Raji (cell line): ENCODE results near the gene SETX.

Experiments used
- POLR2A ChIP-seq: IDR thresholded peaks from 2 replicates; pipeline ENCODE4 v1.6.1; 2011; ENCODE audit warnings: low read depth, low read length, control low read depth; ENCODE audit not compliant: insufficient read depth

The SETX gene

DNA sequence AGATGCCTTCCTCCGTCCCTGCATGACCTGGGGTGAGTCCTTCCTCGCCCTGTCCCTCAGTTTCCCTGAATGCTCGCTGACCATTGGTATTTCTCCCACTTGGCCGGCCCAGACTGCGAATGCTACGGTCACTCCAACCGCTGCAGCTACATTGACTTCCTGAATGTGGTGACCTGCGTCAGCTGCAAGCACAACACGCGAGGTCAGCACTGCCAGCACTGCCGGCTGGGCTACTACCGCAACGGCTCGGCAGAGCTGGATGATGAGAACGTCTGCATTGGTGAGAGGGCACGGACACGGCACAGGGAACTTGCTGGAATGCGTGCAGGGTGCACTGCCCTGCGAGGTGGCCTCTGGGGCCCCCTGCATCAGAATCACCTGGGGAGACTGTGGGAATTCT lies 115.8 kb downstream of the SETX start:
- TF ChIP-seq POLR2A = no peak

DNA sequence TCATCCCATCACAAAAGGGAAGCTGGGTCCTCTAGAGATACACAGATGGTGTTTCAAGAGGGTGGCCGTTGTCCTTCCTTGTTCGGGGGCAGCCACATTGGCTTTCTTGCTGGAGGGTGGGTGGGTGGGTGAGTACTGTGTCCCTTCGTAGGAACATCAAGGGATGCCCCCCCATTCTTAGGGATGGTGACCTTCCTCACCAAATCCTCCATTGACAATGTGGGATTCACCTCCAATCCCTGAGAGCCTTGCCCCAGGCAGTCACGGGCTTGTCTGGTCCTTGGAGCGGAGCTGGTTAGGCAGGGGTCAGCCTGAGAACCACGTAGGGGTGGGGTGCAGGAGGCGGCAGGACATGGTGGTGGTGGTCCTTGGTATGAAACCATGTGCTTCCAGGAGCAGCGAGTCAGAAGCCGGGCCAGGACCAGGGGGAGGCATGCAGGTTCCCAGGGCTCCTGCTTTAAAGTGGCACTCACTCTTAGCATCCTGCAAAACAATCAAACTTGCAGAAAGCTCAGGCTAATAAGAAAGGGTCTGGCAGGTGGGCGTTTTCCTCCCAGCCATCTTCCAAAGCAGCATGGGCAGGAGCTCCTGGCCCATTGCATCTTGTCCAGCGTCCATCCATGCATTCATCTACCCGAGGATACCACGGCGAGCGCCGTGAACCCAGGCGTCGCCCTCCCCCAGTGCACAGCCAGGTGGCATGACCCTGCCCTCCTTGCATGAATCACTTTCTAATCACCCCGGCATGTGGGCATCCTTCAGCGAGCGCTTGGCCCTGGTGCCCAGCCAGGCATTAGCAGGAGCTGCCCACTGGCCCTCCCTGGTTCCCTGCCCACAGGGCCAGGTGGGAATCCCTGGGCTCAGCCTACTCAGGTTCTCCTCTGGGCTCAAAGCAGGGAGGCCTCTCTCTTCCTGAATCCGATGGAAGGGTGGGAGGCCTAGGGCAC lies 116.5 kb downstream of the SETX start:
- no peak for TF ChIP-seq POLR2A

DNA sequence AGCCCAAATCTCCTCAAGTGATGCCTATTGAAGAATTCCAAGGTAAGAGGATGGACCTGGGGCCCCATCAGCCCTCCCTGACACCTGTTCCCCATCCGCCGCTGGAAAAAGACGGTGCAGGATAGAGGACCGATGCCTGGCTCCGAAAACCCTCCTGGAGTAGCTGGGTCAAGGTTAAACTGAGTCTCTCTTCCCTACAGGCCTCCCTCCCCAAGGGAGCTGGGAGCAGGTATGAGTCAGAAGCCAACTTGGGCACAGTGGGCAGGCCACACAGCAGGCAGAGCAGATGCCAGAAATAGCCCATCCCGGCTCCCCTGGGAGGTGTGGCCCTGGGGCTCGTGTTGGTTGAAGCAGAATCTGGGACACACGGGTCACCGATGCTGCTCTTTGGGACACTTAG lies 117.3 kb downstream of the SETX start:
- TF ChIP-seq POLR2A = no peak

DNA sequence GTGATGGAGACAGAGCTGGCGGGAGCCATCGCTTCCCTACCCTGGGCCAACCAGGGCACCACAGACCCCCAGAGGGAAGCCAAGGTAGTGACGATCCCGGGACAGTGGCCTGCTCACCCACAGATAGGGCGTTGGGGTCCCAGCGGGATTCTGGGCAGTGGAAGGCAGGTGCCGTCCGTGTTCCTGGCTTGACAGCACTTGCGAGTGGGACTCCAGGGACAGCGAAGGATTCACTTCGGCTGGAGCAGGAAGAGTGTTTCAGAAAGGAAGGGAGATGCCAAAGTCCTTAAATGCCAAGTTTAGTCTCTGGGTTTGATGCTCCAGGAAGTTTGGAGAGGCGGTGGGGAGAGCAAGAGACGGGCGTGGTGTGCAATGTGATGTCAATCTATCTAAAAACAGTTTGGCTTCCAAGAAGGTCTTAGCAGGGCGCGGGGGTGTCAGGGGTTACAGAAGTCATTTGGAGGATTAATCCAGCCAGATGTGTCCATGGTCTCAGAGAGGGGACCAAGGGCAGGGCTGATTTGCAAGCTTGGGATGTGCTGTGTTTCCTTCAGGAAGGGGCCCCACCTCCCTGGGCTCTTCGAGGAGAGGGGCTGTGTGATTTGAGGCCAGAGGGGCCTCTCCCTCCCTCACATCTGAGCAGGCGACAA lies 118.0 kb downstream of the SETX start:
- no peak for TF ChIP-seq POLR2A

DNA sequence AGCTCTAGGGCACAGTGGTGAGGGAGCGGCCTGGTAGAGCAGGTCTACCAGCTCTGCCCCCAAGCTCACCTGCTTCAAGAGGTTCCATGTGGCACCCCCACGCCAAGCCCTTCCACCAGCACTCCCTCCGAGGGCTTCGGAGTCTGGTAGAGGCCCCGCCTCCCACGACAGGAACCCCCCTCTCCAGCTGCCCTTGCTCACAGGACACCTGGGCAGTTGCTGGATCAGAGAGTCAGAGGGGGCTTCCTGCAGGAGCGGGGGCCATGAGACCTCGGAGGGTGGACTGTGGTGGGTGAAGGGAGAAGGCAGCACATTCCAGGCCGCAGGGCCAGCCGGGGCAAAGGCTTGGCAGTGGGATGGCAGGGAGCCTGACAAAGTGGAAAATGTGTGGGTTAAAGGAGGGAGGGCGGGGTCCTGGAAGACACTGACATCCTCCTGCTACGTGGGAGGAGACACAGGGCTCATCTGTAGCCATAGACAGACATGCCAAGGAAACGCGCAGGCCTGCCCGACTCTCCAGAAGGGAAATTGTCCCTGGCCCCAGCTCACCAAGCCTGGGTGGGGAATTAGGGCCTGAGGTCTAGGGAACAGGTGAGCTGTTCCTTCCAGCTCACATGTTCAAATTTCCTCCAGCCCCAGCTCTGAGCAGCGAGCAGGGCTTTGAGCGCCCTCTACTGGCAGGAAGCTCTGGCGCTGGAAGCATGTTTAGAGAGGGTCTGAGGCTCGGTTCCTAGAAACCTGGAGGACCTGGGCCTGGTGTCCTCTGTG lies 118.7 kb downstream of the SETX start:
- no peak for TF ChIP-seq POLR2A

DNA sequence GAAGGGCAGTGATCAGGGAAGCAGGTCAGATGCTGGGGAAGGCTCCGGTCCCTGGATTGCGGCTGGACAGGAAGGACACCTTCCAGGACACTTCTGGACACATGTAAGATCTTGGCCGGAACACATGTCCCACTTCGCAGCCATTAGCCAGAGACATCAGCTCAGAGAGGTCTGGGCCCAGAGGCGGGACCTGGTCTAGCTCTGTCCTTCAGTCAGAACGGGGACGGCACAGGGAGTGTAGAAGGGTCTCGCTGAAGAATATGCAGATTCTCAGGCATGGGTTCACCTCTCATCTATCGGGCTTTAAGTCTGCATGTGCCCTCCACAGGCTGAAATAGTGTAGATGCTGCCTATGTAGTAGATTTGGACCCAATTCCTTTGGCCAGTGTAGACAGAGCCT lies 119.7 kb downstream of the SETX start:
- TF ChIP-seq POLR2A = no peak

DNA sequence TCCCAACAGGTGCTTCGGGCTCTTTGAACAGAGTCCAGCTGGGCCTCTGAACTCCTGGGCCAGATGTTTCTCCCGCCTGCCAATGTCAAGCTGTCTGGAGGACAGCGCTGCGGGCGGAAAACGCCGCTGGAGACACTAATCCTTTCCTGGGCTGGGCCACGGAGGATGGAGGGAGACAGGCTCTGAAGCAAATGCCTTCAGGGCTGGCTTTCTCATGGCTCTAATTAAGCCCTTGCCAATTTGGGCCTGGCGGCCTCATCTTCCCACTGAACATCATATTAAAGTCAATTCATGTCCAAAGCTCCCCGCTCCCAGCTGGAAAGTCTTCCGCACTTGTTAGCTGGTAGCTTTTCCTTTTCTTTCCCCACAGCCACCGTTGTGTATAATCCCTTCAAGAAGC lies 120.3 kb downstream of the SETX start:
- no peak for TF ChIP-seq POLR2A

DNA sequence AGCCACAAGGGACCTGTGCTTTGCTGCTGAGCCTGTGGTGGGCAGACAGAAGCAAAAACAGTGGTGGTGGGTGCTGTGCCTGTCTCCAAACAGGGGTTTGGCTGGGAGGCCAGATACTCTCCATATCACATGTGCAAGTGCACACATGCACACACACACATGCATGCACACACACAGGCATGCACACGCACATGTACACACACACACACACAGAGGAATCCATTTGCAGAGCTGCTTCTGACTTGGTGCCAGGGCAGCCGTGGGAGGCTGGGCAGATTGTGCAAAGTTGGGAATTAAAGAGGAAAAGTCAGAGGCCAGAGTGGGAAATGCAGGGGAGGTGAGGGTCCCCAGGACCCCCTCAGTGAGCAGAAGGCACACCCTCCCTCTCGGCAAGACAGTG lies 121.6 kb downstream of the SETX start:
- no peak for TF ChIP-seq POLR2A

DNA sequence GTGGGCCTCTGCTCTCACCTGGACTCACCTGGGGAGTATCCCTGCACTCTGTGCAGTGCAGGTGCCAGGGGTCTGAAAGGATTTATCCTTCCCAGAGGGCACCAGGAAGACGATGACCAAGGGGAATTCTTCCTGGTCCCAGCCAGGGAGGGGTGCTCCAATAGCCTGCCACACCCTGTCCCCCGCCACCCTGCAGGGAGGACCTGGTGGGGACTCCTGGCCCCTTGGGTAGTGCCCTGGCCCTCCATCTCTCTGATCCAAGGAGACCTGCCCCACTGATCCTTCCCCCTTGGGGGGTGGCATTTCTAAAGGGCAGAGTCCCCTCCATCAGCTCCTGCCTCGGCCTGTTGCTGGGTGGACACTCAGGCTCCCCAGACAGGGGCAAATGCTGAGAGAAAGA lies 122.3 kb downstream of the SETX start:
- no peak for TF ChIP-seq POLR2A

DNA sequence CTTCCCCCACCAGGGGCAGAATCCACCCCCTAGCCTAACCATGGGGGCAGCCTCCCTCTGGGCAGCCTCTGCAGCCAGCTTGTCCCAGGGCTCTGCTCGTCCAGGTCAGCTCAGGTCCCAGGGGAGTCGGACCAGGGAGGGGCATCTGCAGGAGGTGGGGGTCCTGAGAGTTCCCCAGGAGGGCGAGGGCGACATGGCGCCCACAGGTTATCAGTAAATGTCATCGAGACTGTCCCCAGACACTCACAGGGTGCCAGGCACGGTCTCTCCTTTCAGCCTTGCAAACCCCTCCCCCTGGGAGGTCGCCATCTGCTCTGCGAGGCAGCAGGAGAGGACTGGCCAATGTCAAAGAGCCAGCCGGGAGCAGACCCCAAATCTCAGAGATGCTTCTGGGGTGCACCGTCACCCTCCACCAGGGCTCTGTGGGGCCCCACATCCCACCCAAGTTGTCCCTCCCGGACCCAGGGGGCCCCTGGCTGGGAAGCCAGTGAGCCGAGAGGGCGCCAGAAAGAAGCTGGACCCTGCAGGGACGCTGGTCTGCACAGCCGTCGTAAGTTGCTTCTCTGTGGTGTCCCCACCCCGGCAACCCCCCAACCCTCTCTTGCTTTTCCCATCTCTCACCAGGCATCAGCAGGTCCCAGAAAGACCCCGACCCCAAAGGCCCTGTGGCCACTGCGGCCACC lies 123.6 kb downstream of the SETX start:
- TF ChIP-seq POLR2A = no peak

DNA sequence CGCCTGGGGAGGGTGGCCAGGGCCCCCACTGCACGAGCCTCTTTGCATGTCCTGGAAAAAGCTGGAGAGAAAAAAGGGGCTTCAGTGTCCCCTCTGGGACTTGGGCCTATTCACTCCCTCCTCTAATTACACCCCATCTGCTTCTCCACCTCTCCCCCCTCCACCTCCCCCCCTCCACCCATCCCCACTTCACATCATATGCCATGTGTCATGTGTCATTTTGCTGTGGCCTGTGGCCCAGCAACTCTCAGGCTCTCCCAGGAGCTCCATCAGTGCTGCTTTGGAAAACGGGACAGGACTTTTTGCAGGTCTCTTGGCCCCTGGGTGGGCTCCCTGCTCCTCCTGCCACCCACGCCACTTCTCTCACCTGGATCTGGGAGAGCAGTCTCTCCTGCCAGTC lies 124.2 kb downstream of the SETX start:
- TF ChIP-seq POLR2A = no peak

DNA sequence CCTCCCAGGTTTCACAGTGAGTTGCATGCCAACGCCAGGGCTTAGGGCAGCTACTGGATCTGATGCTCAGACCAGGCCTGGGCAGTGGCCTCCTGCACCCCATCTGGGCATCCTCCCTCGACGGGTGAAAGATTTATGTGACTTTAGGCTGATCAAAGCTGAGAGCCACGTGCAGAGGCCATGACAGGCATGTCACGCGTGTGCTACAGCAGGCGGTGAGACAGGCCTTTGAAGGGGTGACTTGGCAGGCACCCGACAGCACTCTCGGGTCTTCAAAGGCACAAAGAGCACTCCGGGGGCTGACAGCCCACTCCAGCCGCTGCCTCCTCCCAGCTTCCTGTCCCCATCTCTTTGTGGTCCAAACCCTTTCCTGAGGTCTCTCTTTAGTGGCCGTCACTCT lies 126.7 kb downstream of the SETX start:
- TF ChIP-seq POLR2A = no peak

DNA sequence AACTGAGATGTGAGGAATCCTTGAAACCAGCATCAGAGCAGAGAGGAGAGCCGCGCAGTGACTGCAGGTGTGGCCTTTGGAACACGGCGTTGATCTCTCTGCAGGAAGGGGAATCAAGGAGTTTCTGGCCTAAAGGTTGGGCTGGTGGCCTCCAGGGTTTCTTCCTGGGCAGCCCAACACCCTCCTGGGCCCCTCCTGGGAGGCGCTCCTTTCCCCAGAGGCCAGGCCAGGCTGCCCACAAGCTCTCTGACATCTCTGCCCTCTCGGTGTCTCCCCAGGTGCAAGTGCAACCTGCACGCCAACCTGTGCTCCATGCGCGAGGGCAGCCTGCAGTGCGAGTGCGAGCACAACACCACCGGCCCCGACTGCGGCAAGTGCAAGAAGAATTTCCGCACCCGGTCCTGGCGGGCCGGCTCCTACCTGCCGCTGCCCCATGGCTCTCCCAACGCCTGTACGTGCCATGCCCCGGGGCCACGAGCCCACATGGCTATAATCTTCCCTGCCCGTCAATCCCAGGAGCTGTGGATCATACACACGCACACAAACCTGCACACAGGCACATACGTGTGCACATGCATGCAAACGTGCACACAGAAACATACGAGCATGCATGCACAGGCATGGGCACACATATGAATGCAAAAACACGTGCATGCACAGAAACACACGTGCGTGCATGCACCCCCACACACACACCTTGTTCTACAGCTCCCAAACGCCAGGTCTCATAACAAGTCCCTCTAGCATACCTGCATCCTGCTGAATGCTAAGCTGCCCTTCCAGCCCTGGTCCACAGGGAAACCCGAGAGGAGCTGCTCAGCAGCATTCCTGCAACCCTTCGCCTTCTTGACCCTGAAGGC lies 128.0 kb downstream of the SETX start:
- TF ChIP-seq POLR2A = no peak

DNA sequence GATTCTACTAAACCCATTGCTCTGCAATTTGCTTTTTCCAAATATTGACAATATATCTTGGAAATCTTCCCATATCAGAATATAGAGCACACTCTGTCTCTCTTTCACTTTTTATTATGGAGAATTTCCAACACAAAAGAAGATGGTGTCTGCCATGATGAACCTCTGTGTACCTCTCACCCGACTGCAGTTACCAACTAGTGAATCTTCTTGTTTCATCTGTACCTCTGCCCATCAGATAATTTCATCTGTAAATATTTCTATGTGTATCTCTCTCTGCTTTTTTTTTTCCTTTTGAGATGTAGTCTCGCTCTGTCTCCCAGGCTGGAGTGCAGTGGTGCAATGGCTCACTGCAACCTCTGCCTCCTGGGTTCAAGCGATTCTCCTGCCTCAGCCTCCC lies 130.1 kb downstream of the SETX start:
- TF ChIP-seq POLR2A = no peak
